Adrenal gland (tissue), 5 donors: Measurements from ENCODE around the gene LARP1B.

Source experiments
- POLR2A ChIP-seq, 2 donors: fragments of 450-650 bp; IDR thresholded peaks; one replicate each; pipeline ENCODE4 v1.6.1; 2017; ENCODE audit warnings: antibody characterized with exemption in 2 of 2, mild to moderate bottlenecking in 2 of 2, moderate library complexity in 1 of 2
- TF ChIP-seq, protein P1 (sequence below), 6 experiments: fragments of 450-650 bp in 4 of 6; fragments of 200-600 bp in 2 of 6; sonication (generic) in 1 of 6; IDR thresholded peaks; 1 replicate in 5 of 6; 2 replicates in 1 of 6; pipeline versions ENCODE4 v1.5.1 to v1.8.0; 2016 to 2021; ENCODE audit warnings: antibody characterized with exemption in 6 of 6, mild to moderate bottlenecking in 2 of 6, moderate library complexity in 1 of 6
- donor health status: DM: no; HTN: no; CAD: no.

- TF ChIP-seq, protein P1, sequence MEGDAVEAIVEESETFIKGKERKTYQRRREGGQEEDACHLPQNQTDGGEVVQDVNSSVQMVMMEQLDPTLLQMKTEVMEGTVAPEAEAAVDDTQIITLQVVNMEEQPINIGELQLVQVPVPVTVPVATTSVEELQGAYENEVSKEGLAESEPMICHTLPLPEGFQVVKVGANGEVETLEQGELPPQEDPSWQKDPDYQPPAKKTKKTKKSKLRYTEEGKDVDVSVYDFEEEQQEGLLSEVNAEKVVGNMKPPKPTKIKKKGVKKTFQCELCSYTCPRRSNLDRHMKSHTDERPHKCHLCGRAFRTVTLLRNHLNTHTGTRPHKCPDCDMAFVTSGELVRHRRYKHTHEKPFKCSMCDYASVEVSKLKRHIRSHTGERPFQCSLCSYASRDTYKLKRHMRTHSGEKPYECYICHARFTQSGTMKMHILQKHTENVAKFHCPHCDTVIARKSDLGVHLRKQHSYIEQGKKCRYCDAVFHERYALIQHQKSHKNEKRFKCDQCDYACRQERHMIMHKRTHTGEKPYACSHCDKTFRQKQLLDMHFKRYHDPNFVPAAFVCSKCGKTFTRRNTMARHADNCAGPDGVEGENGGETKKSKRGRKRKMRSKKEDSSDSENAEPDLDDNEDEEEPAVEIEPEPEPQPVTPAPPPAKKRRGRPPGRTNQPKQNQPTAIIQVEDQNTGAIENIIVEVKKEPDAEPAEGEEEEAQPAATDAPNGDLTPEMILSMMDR (IDR thresholded peaks at IDR 0.05), result peak; percentile 63 to 92 (median 85)
- TF ChIP-seq POLR2A (IDR thresholded peaks at IDR 0.05), result no peak
Measured at GRCh38 chr4:128191115-128191781, 130.1 kb downstream of the LARP1B start.
